Mesendoderm (in vitro differentiated cells): ENCODE measurements around the gene ACSL6.

Source experiments
- DNase-seq: peaks from one replicate; pipeline ENCODE4 v3.0.0; 2013
- H2AK5ac ChIP-seq: 2 replicates; pipeline ENCODE4 v1.6.1; 2013; ENCODE audit warnings: low read length, inconsistent platforms
- H2BK120ac ChIP-seq: 2 replicates; pipeline ENCODE4 v1.6.1; 2013; ENCODE audit warnings: low read depth, mild to moderate bottlenecking, low read length, moderate library complexity, mixed read lengths
- H2BK15ac ChIP-seq: replicated peaks from 2 replicates; pipeline ENCODE4 v1.6.1; 2013; ENCODE audit warnings: low read depth, mild to moderate bottlenecking, moderate library complexity
- H2BK5ac ChIP-seq: 2 replicates; pipeline ENCODE4 v1.6.1; 2013; ENCODE audit warnings: low read length, inconsistent platforms
- H3K18ac ChIP-seq: 2 replicates; pipeline ENCODE4 v1.6.1; 2013; ENCODE audit warnings: mild to moderate bottlenecking, low read length, mixed read lengths
- H3K23ac ChIP-seq: one replicate; pipeline ENCODE4 v1.6.1; 2013; ENCODE audit warnings: low read length
- H3K27ac ChIP-seq: 2 replicates; pipeline ENCODE4 v1.5.1; 2013; ENCODE audit warnings: low read depth, mild to moderate bottlenecking, inconsistent platforms, low read length, moderate library complexity
- H3K27me3 ChIP-seq: 2 replicates; pipeline ENCODE4 v1.6.1; 2013; ENCODE audit warnings: low read length, control low read depth, mild to moderate bottlenecking, inconsistent platforms; ENCODE audit not compliant: insufficient read depth, poor library complexity
- H3K36me3 ChIP-seq: 2 replicates; pipeline ENCODE4 v1.6.1; 2013; ENCODE audit warnings: low read length, inconsistent platforms; ENCODE audit not compliant: control insufficient read depth, insufficient read depth
- H3K4ac ChIP-seq: one replicate; pipeline ENCODE4 v1.6.1; 2013; ENCODE audit warnings: low read depth, mild to moderate bottlenecking, low read length, moderate library complexity
- H3K4me1 ChIP-seq: 2 replicates; pipeline ENCODE4 v1.6.1; 2013; ENCODE audit warnings: low read depth, low read length, inconsistent platforms; ENCODE audit not compliant: control insufficient read depth
- H3K4me2 ChIP-seq: 2 replicates; pipeline ENCODE4 v1.6.1; 2013; ENCODE audit warnings: low read length
- H3K4me3 ChIP-seq: 2 replicates; pipeline ENCODE4 v1.5.1; 2013; ENCODE audit warnings: mild to moderate bottlenecking, low read length
- H3K56ac ChIP-seq: one replicate; pipeline ENCODE4 v1.6.1; 2013; ENCODE audit warnings: low read length
- H3K79me1 ChIP-seq: 2 replicates; pipeline ENCODE4 v1.6.1; 2013; ENCODE audit warnings: low read length, inconsistent platforms
- H3K79me2 ChIP-seq: 2 replicates; pipeline ENCODE4 v1.6.1; 2013; ENCODE audit warnings: mild to moderate bottlenecking, low read length; ENCODE audit not compliant: control insufficient read depth, insufficient read depth
- H3K9ac ChIP-seq: 2 replicates; pipeline ENCODE4 v1.6.1; 2013; ENCODE audit warnings: low read length, inconsistent platforms
- H4K5ac ChIP-seq: one replicate; pipeline ENCODE4 v1.6.1; 2013; ENCODE audit warnings: low read length
- H4K8ac ChIP-seq: one replicate; pipeline ENCODE4 v1.6.1; 2013; ENCODE audit warnings: low read depth, mild to moderate bottlenecking, control low read depth, low read length, moderate library complexity
- WGBS: extraction: QIAGEN DNeasy Blood & Tissue Kit; methylation state at CpG from one replicate; pipeline ENCODE4 v1.1.7; 2013; ENCODE audit warnings: low lambda C conversion rate, missing lambda C conversion rate; ENCODE audit not compliant: insufficient coverage; ENCODE audit errors: extremely low coverage; 5-methylcytosine and 5-hydroxymethylcytosine counted together

ACSL6 gene

DNA sequence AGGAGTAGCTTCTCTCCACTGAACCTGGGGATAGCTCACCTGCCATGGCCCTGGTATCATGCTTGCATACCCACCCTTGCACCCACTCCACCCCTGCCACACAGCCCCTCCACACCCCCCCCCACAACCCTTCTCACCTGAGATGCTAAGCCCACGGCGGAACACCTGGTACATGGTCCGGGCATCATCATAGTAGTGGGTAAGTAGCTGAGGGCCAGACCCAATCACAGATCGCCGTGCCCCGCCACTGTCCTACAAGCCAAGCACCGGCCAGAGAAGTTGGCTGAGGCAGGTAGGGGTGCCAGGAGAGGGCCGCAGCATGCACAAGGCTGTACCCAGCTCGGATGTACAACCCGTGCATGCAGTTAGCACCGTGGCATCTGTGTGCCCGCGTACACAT lies 20.7 kb downstream of the ACSL6 start:
- no CpG with 5 or more reads among the region's 13 CpGs for WGBS
- Histone ChIP-seq H3K36me3 (no peaks in the 10 kb centered on the region), H3K9ac (no peak overlapping the region), H3K4me3 (no peak overlapping the region), H3K4ac (no peak overlapping the region), H3K27ac (no peak overlapping the region), H3K27me3 (no peaks in the 10 kb centered on the region), H2BK120ac (no peak overlapping the region), H3K79me1 (no peaks in the 10 kb centered on the region), H3K79me2 (no peaks in the 10 kb centered on the region), H4K5ac (no peak overlapping the region), H3K4me2 (no peak overlapping the region), H2AK5ac (no peak overlapping the region), H3K23ac (no peak overlapping the region), H3K56ac (no peak overlapping the region), H2BK5ac (no peak overlapping the region), H3K4me1 (peaks cover 3% of the 10 kb centered on the region), H4K8ac (no peak overlapping the region), H2BK15ac (no peak overlapping the region), H3K18ac (no peak overlapping the region)
- no peak for DNase-seq

DNA sequence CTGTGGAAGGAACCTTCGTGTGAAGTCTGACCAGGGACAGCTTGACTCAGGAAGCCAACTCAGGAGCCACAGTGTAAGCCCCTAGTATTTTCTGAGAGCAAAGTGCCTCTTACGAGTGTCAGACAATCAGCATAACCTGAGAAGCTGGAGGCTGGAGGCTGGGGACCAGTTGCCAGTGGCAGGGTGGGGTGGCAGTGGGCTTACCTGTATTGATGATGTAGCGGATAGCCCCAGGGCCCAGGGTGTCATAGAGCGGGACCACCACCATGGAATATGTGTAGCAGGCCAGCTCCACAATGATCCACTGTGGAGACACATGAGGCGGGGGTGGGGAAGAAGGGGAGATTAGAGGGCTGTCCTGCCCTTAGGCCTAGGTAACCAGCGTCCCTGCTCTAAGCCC lies 22.9 kb downstream of the ACSL6 start:
- Histone ChIP-seq H2BK5ac (no peak overlapping the region), H3K9ac (no peak overlapping the region), H3K4me3 (no peak overlapping the region), H3K4me2 (no peak overlapping the region), H3K27ac (no peak overlapping the region), H3K36me3 (no peaks in the 10 kb centered on the region), H4K5ac (no peak overlapping the region), H2BK120ac (no peak overlapping the region), H3K23ac (no peak overlapping the region), H2BK15ac (no peak overlapping the region), H3K4me1 (no peaks in the 10 kb centered on the region), H3K79me2 (no peaks in the 10 kb centered on the region), H3K4ac (no peak overlapping the region), H3K56ac (no peak overlapping the region), H2AK5ac (no peak overlapping the region), H3K18ac (no peak overlapping the region), H4K8ac (no peak overlapping the region), H3K79me1 (no peaks in the 10 kb centered on the region), H3K27me3 (no peaks in the 10 kb centered on the region)
- no CpG with 5 or more reads among the region's 6 CpGs for WGBS
- DNase-seq = no peak

DNA sequence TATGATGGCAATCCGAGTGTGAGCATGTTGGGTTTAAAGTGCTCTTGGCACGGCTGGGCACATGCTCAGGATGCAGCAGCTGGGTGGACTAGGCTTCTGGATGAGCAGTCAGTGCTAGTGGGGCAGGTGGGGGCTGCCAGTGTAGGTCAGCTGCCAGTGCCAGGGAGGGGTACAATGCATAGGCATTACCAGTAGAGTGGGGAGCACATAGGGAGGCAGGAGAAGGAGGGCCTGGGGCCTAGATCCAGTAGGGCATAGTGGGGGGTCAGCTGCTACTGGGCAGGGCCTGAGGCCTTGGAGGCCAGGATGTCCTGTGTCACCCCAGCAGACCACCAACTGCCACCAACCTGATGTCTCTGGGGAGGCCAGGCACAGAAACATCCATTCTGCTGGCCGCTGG lies 24.2 kb downstream of the ACSL6 start:
- H2AK5ac ChIP-seq = no peak overlapping the region
- H3K18ac ChIP-seq = no peak overlapping the region
- no peaks in the 10 kb centered on the region for H3K27me3 ChIP-seq
- no peak overlapping the region for H4K5ac ChIP-seq
- no peak overlapping the region for H2BK5ac ChIP-seq
- no peak overlapping the region for H3K4me3 ChIP-seq
- no peak overlapping the region for H2BK120ac ChIP-seq
- H3K4me2 ChIP-seq = no peak overlapping the region
- H3K27ac ChIP-seq = no peak overlapping the region
- H3K4me1 ChIP-seq = no peaks in the 10 kb centered on the region
- no peak overlapping the region for H4K8ac ChIP-seq
- H3K36me3 ChIP-seq = no peaks in the 10 kb centered on the region
- H3K23ac ChIP-seq = no peak overlapping the region
- no peaks in the 10 kb centered on the region for H3K79me2 ChIP-seq
- no peaks in the 10 kb centered on the region for H3K79me1 ChIP-seq
- DNase-seq = no peak
- H3K4ac ChIP-seq = no peak overlapping the region
- no peak overlapping the region for H3K56ac ChIP-seq
- H2BK15ac ChIP-seq = no peak overlapping the region
- WGBS = no CpG with 5 or more reads among the region's 3 CpGs
- H3K9ac ChIP-seq = no peak overlapping the region

DNA sequence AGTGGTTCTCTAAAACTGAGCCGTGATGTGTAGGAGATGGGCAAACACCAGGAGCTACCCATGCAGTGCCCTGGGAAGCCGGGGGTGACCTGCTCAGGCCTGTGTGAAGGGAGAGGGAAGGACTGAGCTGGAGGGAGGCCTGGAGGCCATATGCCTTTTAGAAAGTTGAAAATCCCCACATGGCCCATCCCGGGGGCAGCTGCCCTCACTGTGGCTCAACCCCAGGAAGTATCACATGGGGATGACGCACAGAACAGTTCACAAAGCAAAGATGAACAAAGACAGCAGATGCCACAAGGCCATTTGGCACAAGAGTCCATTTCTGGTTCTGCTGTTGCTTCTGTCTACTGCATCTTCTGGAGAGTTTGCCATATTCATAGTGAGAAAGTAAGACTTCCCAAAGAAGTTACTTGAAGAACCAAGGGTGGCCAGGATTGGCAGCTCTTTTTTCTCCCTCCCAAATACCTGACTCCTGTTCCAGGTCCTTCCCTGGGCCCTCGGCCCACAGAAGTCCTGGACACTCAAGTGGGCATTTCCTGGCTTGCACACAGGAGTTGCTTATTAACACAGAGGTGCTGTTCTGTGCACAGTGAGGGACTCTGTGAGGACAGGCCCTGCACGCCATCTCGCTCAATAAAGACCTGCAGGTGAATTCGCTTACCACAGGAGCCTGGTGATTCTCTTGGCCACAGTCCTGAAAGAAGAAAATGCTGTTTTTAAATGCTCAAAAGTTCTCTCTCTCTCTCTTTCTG lies 25.1 kb downstream of the ACSL6 start:
- no CpG with 5 or more reads among the region's 8 CpGs for WGBS
- no peak overlapping the region for H3K9ac ChIP-seq

DNA sequence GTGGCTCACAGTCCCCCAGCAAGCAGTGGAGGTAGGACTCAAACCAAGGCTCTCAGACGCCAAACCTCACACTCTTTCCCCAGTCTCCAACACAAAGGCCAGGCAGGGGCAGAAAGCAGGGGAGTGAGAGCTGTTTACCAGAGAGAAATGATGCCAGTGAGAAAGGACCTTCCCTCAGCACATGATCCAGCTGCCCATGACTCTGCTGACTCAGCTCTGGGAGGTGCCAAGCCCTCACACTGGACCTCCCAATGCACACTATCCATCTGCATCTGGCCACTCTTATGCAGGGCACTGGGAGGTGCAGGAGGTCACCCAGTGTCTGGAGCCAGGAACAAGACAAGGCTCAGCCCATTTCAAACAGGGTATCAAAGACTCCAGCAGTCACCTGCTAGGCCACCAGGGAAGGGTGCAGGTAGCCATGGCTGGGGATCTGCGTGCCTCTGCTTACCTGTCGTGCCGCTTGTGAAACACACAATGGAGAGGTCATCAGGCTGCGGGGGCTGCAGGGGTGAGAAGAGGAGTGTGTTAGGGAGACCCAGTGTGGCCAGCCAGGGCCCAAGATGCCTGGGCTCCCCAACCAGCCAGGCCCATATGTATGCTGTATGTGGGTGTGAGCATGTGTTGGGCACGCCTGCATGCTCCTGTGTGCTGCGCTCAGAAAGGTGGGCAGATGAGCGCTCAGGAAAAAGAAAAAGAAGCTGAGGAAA lies 26.3 kb downstream of the ACSL6 start:
- H4K8ac ChIP-seq = no peak overlapping the region

More for the DNA sequence above, 25.1 kb downstream of the ACSL6 start:
- H3K18ac ChIP-seq = no peak overlapping the region
- H3K23ac ChIP-seq = no peak overlapping the region
- H4K8ac ChIP-seq = no peak overlapping the region
- H3K4me3 ChIP-seq = no peak overlapping the region
- H3K56ac ChIP-seq = no peak overlapping the region
- H4K5ac ChIP-seq = no peak overlapping the region
- no peak overlapping the region for H3K4me2 ChIP-seq
- H2BK120ac ChIP-seq = no peak overlapping the region
- no peak overlapping the region for H3K27ac ChIP-seq
- DNase-seq = no peak
- H2AK5ac ChIP-seq = no peak overlapping the region
- no peaks in the 10 kb centered on the region for H3K79me2 ChIP-seq
- H3K79me1 ChIP-seq = no peaks in the 10 kb centered on the region
- H3K27me3 ChIP-seq = no peaks in the 10 kb centered on the region
- no peak overlapping the region for H2BK5ac ChIP-seq
- H3K4ac ChIP-seq = no peak overlapping the region
- no peaks in the 10 kb centered on the region for H3K36me3 ChIP-seq
- H2BK15ac ChIP-seq = no peak overlapping the region
- H3K4me1 ChIP-seq = no peaks in the 10 kb centered on the region

More for the DNA sequence above, 26.3 kb downstream of the ACSL6 start:
- no peak overlapping the region for H3K27ac ChIP-seq
- H4K5ac ChIP-seq = no peak overlapping the region
- no peak overlapping the region for H3K23ac ChIP-seq
- no peaks in the 10 kb centered on the region for H3K27me3 ChIP-seq
- no peak for DNase-seq
- no CpG with 5 or more reads among the region's 8 CpGs for WGBS
- H2BK120ac ChIP-seq = no peak overlapping the region
- no peak overlapping the region for H2AK5ac ChIP-seq
- no peak overlapping the region for H3K9ac ChIP-seq
- no peak overlapping the region for H3K4ac ChIP-seq
- H3K18ac ChIP-seq = no peak overlapping the region
- no peaks in the 10 kb centered on the region for H3K79me1 ChIP-seq
- H3K79me2 ChIP-seq = no peaks in the 10 kb centered on the region
- H3K4me3 ChIP-seq = no peak overlapping the region
- no peak overlapping the region for H2BK15ac ChIP-seq
- H2BK5ac ChIP-seq = no peak overlapping the region
- no peaks in the 10 kb centered on the region for H3K36me3 ChIP-seq
- no peak overlapping the region for H3K56ac ChIP-seq
- H3K4me2 ChIP-seq = no peak overlapping the region
- H3K4me1 ChIP-seq = no peaks in the 10 kb centered on the region
